ENCODE measurements around the gene ECE1. TPM values are rescaled to one million over a fixed set of nuclear protein-coding genes. Genes with fewer than 3 reads are reported as not detected.

ECE1 gene
- total and polyA plus RNA-seq, 2 of the 13 experiments (the other 11 are each of a cell fraction or from before 2014, with no cell fraction given) = 13.5 to 21.2 TPM

GRCh38 chr1:21323091-21323490 is 32.8 kb upstream of the ECE1 start (continued):
- TF ChIP-seq ZNF281 (CRISPR knock-in tag; IDR thresholded peaks at IDR 0.05; ENCODE audit: borderline replicate concordance) = peak; percentile 72; the same call in 1 of the 2 replicates
- no peak for TF ChIP-seq ZBTB20 (CRISPR knock-in tag; IDR thresholded peaks at IDR 0.05; ENCODE audit: borderline replicate concordance, low read depth)
- no peak for TF ChIP-seq TCF7L2 (IDR thresholded peaks at IDR 0.05; ENCODE audit: low read depth, low read length)
- 0 out of 2 replicates have a peak, but pooled peaks have one; percentile 15 for TF ChIP-seq SKIL (CRISPR knock-in tag; IDR thresholded peaks at IDR 0.05; ENCODE audit: borderline replicate concordance)
- TF ChIP-seq HNF4A (CRISPR knock-in tag; IDR thresholded peaks at IDR 0.05) = 0 out of 2 replicates have a peak, but pooled peaks have one; percentile 5
- peak; percentile 20; the same call in 1 of the 2 replicates for TF ChIP-seq ETV5 (CRISPR knock-in tag; IDR thresholded peaks at IDR 0.05; ENCODE audit: borderline replicate concordance)
- no peak for TF ChIP-seq FOXP1 (IDR thresholded peaks at IDR 0.05)
- peak; percentile 24; the same call in 1 of the 2 replicates for TF ChIP-seq FOXP1 (CRISPR knock-in tag; IDR thresholded peaks at IDR 0.05)
- TF ChIP-seq ZBTB8A (CRISPR knock-in tag; IDR thresholded peaks at IDR 0.05; ENCODE audit: borderline replicate concordance, low read depth) = no peak
- TF ChIP-seq ZNF446 (CRISPR knock-in tag; IDR thresholded peaks at IDR 0.05) = no peak
- TF ChIP-seq ZKSCAN1 (IDR thresholded peaks at IDR 0.05; ENCODE audit: low read length) = peak; percentile 77; the same call in 1 of the 2 replicates
- no peak for TF ChIP-seq SMAD9 (CRISPR knock-in tag; IDR thresholded peaks at IDR 0.05)
- TF ChIP-seq PCBP2 (optimal IDR thresholded peaks at IDR 0.05; ENCODE audit: low read depth, low read length, poor library complexity, severe bottlenecking) = no peak
- TF ChIP-seq, protein P1, sequence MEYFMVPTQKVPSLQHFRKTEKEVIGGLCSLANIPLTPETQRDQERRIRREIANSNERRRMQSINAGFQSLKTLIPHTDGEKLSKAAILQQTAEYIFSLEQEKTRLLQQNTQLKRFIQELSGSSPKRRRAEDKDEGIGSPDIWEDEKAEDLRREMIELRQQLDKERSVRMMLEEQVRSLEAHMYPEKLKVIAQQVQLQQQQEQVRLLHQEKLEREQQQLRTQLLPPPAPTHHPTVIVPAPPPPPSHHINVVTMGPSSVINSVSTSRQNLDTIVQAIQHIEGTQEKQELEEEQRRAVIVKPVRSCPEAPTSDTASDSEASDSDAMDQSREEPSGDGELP (IDR thresholded peaks at IDR 0.05; ENCODE audit: borderline replicate concordance, low read depth) = peak; percentile 91
- no peak for TF ChIP-seq ZNF292 (CRISPR knock-in tag; IDR thresholded peaks at IDR 0.05; ENCODE audit: borderline replicate concordance, low read depth)
- TF ChIP-seq THRA (CRISPR knock-in tag; IDR thresholded peaks at IDR 0.05; ENCODE audit: borderline replicate concordance) = no peak
- TF ChIP-seq ARID2 (CRISPR knock-in tag; IDR thresholded peaks at IDR 0.05; ENCODE audit: borderline replicate concordance) = no peak
- TF ChIP-seq ZC3H13 (CRISPR knock-in tag; IDR thresholded peaks at IDR 0.05) = no peak
- TF ChIP-seq SOX13 (IDR thresholded peaks at IDR 0.05) = no peak
- peak in 1 of 2 experiments; percentile 52; a peak in 1 of 4 replicates for TF ChIP-seq SOX13 (CRISPR knock-in tag; conservative IDR thresholded peaks at IDR 0.05 in 1 of 2, IDR thresholded peaks at IDR 0.05 in 1 of 2)
- no peak for TF ChIP-seq ZNF891 (CRISPR knock-in tag; IDR thresholded peaks at IDR 0.05)
- TF ChIP-seq BORCS8-MEF2B (CRISPR knock-in tag; IDR thresholded peaks at IDR 0.05) = no peak
- TF ChIP-seq ATF4 (CRISPR knock-in tag; IDR thresholded peaks at IDR 0.05) = 0 out of 4 replicates have a peak, but pooled peaks of 1 of the 2 experiments have one; percentile 31

Data from HepG2 (cell line).